ENCODE measurements around the gene NCOA1.
"Not testable (repeated sequence)": the region's sequence is repeated elsewhere in the genome, so short reads cannot be mapped to it uniquely, and the experiment has no call there.

NCOA1 gene

DNA sequence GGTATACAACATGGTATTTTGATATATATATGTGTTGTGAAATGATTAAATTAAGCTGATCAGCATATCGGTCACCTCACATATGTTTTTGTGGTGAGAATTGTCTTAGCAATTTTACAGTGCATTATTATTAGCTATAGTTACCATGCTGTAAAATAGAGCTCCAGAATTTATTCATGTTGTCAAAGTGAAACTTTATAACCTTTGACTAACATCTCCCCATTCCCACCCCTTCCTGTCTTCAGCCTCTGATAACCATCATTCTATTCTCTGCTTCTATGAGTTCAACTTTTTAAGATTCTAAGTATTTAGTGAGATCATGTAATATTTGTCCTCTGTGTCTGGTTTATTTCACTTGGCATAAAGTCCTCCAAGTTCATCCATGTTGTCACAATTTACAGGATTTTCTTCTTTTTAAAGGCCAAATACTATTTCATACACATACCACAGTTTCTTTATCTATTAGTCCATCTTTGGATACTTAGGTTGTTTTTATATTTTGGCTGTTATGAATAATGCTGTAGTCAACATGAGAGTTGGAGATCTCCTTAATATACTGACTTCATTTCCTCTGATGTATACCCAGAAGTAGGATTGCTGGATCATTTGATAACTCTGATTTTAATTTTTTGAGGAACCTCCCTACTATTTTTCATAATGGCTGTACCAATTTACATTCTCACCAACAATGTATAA, 30.3 kb downstream of the NCOA1 start:
- Histone ChIP-seq H3K4me1 (ENCODE audit: insufficient read depth, insufficient read length) (no peaks in the 10 kb centered on the region), H3K27me3 (ENCODE audit: insufficient read depth, insufficient read length) (no peaks in the 10 kb centered on the region), H3K36me3 (ENCODE audit: insufficient read depth, insufficient read length, low read length) (no peaks in the 10 kb centered on the region), H3K4me3 (ENCODE audit: insufficient read length, low read depth) (no peak overlapping the region), H3K9ac (ENCODE audit: insufficient read length, low read depth) (no peak overlapping the region), H3K9me3 (ENCODE audit: insufficient read depth, low read length) (no peaks in the 10 kb centered on the region)
- DNase-seq (ENCODE audit: low read depth, low spot score), result no peak
- TF ChIP-seq YY1 (IDR thresholded peaks at IDR 0.05; ENCODE audit: insufficient read depth, insufficient read length), result no peak
- no peak for TF ChIP-seq SUZ12 (IDR thresholded peaks at IDR 0.05; ENCODE audit: extremely low read depth, insufficient read depth, insufficient read length)
- TF ChIP-seq ZNF274 (IDR thresholded peaks at IDR 0.05; ENCODE audit: low read depth, low read length), result no peak

GRCh38 chr2:24521975-24522639, 31.1 kb downstream of the NCOA1 start:
- H3K27me3 ChIP-seq (ENCODE audit: insufficient read depth, insufficient read length), result no peaks in the 10 kb centered on the region

GRCh38 chr2:24527536-24527935, 36.5 kb downstream of the NCOA1 start:
- no peak overlapping the region for H3K9ac ChIP-seq (ENCODE audit: insufficient read length, low read depth)
- TF ChIP-seq SUZ12 (IDR thresholded peaks at IDR 0.05; ENCODE audit: extremely low read depth, insufficient read depth, insufficient read length) (no peak), ZNF274 (IDR thresholded peaks at IDR 0.05; ENCODE audit: low read depth, low read length) (no peak), YY1 (IDR thresholded peaks at IDR 0.05; ENCODE audit: insufficient read depth, insufficient read length) (no peak)
- H3K36me3 ChIP-seq (ENCODE audit: insufficient read depth, insufficient read length, low read length), result no peaks in the 10 kb centered on the region
- H3K27me3 ChIP-seq (ENCODE audit: insufficient read depth, insufficient read length), result no peaks in the 10 kb centered on the region
- DNase-seq (ENCODE audit: low read depth, low spot score), result no peak
- no peak overlapping the region for H3K4me3 ChIP-seq (ENCODE audit: insufficient read length, low read depth)
- no peaks in the 10 kb centered on the region; the same call in 1 of the 2 replicates for H3K9me3 ChIP-seq (ENCODE audit: insufficient read depth, low read length)
- H3K4me1 ChIP-seq (ENCODE audit: insufficient read depth, insufficient read length), result no peaks in the 10 kb centered on the region

More at GRCh38 chr2:24521975-24522639, 31.1 kb downstream of the NCOA1 start:
- H3K36me3 ChIP-seq (ENCODE audit: insufficient read depth, insufficient read length, low read length), result no peaks in the 10 kb centered on the region
- TF ChIP-seq ZNF274 (IDR thresholded peaks at IDR 0.05; ENCODE audit: low read depth, low read length) (no peak), SUZ12 (IDR thresholded peaks at IDR 0.05; ENCODE audit: extremely low read depth, insufficient read depth, insufficient read length) (no peak), YY1 (IDR thresholded peaks at IDR 0.05; ENCODE audit: insufficient read depth, insufficient read length) (no peak)
- no peaks in the 10 kb centered on the region for H3K4me1 ChIP-seq (ENCODE audit: insufficient read depth, insufficient read length)
- no peak for DNase-seq (ENCODE audit: low read depth, low spot score)
- no peak overlapping the region for H3K4me3 ChIP-seq (ENCODE audit: insufficient read length, low read depth)
- H3K9me3 ChIP-seq (ENCODE audit: insufficient read depth, low read length), result no peaks in the 10 kb centered on the region
- no peak overlapping the region for H3K9ac ChIP-seq (ENCODE audit: insufficient read length, low read depth)

- Histone ChIP-seq H3K9ac (ENCODE audit: insufficient read length, low read depth) (no peak overlapping the region), H3K27me3 (ENCODE audit: insufficient read depth, insufficient read length) (no peaks in the 10 kb centered on the region), H3K4me1 (ENCODE audit: insufficient read depth, insufficient read length) (no peaks in the 10 kb centered on the region), H3K4me3 (ENCODE audit: insufficient read length, low read depth) (no peak overlapping the region), H3K9me3 (ENCODE audit: insufficient read depth, low read length) (no peaks in the 10 kb centered on the region; the same call in 1 of the 2 replicates), H3K36me3 (ENCODE audit: insufficient read depth, insufficient read length, low read length) (no peaks in the 10 kb centered on the region)
- no peak for DNase-seq (ENCODE audit: low read depth, low spot score)
- TF ChIP-seq ZNF274 (IDR thresholded peaks at IDR 0.05; ENCODE audit: low read depth, low read length), result no peak
- TF ChIP-seq YY1 (IDR thresholded peaks at IDR 0.05; ENCODE audit: insufficient read depth, insufficient read length), result no peak
These were observed 39.7 kb downstream of the NCOA1 start for GRCh38 chr2:24530796-24531195.

- H3K36me3 ChIP-seq (ENCODE audit: insufficient read depth, insufficient read length, low read length); H3K27me3 ChIP-seq (ENCODE audit: insufficient read depth, insufficient read length); H3K4me3 ChIP-seq (ENCODE audit: insufficient read length, low read depth); H3K9ac ChIP-seq (ENCODE audit: insufficient read length, low read depth); H3K9me3 ChIP-seq (ENCODE audit: insufficient read depth, low read length); DNase-seq (ENCODE audit: low read depth, low spot score); H3K4me1 ChIP-seq (ENCODE audit: insufficient read depth, insufficient read length): not testable (repeated sequence)
These were observed 40.6 kb downstream of the NCOA1 start for GRCh38 chr2:24531610-24532009.

- not testable (repeated sequence) for H3K4me1 ChIP-seq (ENCODE audit: insufficient read depth, insufficient read length); H3K9ac ChIP-seq (ENCODE audit: insufficient read length, low read depth); H3K27me3 ChIP-seq (ENCODE audit: insufficient read depth, insufficient read length); H3K36me3 ChIP-seq (ENCODE audit: insufficient read depth, insufficient read length, low read length); H3K9me3 ChIP-seq (ENCODE audit: insufficient read depth, low read length); DNase-seq (ENCODE audit: low read depth, low spot score); H3K4me3 ChIP-seq (ENCODE audit: insufficient read length, low read depth)
These were observed 41.0 kb downstream of the NCOA1 start for GRCh38 chr2:24532057-24532456.

- not testable (repeated sequence) for H3K4me1 ChIP-seq (ENCODE audit: insufficient read depth, insufficient read length); H3K4me3 ChIP-seq (ENCODE audit: insufficient read length, low read depth); H3K36me3 ChIP-seq (ENCODE audit: insufficient read depth, insufficient read length, low read length); H3K27me3 ChIP-seq (ENCODE audit: insufficient read depth, insufficient read length); H3K9ac ChIP-seq (ENCODE audit: insufficient read length, low read depth); DNase-seq (ENCODE audit: low read depth, low spot score); H3K9me3 ChIP-seq (ENCODE audit: insufficient read depth, low read length)
These were observed 42.5 kb downstream of the NCOA1 start for GRCh38 chr2:24533574-24533973.

- Histone ChIP-seq H3K4me1 (ENCODE audit: insufficient read depth, insufficient read length) (no peaks in the 10 kb centered on the region), H3K36me3 (ENCODE audit: insufficient read depth, insufficient read length, low read length) (no peaks in the 10 kb centered on the region), H3K27me3 (ENCODE audit: insufficient read depth, insufficient read length) (no peaks in the 10 kb centered on the region), H3K9me3 (ENCODE audit: insufficient read depth, low read length) (0 out of 2 replicates have a peak, but pooled peaks cover 4% of the 10 kb centered on the region), H3K4me3 (ENCODE audit: insufficient read length, low read depth) (no peak overlapping the region), H3K9ac (ENCODE audit: insufficient read length, low read depth) (no peak overlapping the region)
- no peak for TF ChIP-seq YY1 (IDR thresholded peaks at IDR 0.05; ENCODE audit: insufficient read depth, insufficient read length)
- no peak for TF ChIP-seq SUZ12 (IDR thresholded peaks at IDR 0.05; ENCODE audit: extremely low read depth, insufficient read depth, insufficient read length)
- TF ChIP-seq ZNF274 (IDR thresholded peaks at IDR 0.05; ENCODE audit: low read depth, low read length), result no peak
- DNase-seq (ENCODE audit: low read depth, low spot score), result no peak
These were observed 47.7 kb downstream of the NCOA1 start for GRCh38 chr2:24538720-24539119.

Data from NT2/D1 (cell line).